HT1080 (cell line): ENCODE measurements around the gene PDXP. TPM values are rescaled to one million over a fixed set of nuclear protein-coding genes. Genes with fewer than 3 reads are reported as not detected.
"Not testable (repeated sequence)": the region's sequence is repeated elsewhere in the genome, so short reads cannot be mapped to it uniquely, and the experiment has no call there.

Experiments used
- DNase-seq: peaks from one replicate; pipeline ENCODE4 v3.0.0-alpha.2; 2015; ENCODE audit warnings: low read depth
- small RNA-seq: library from RNA; depleted of rRNA; stranded (forward); fragments of <200 nt; gene quantifications from one replicate; pipeline ENCODE3, GENCODE V24; 2014
- total RNA-seq: library from RNA; depleted of rRNA; stranded (reverse); fragments of >200 nt; shearing (Covaris generic); gene quantifications from 2 replicates; pipeline ENCODE4 v1.2.3, GENCODE V29; 2014; rRNA removed

Gene PDXP
- total RNA-seq, 1 experiment from 2014 or later: 52.0 TPM

GRCh38 chr22:37696260-37696656, 37.7 kb downstream of the PDXP start:
- not testable (repeated sequence) for DNase-seq

- DNase-seq: no peak
These were observed 38.4 kb downstream of the PDXP start, which contains the start of gene TRIOBP for GRCh38 chr22:37696657-37697537. Gene TRIOBP, plus strand, starts transcription at chr22:37697048. Its CDS starts 4,318 bp downstream, at chr22:37701366.

GRCh38 chr22:37697538-37697835, 39.0 kb downstream of the PDXP start:
- DNase-seq: no peak

- no peak for DNase-seq
These were observed 42.7 kb downstream of the PDXP start for GRCh38 chr22:37701141-37701786.

GRCh38 chr22:37703906-37704305, 45.4 kb downstream of the PDXP start:
- no peak for DNase-seq

GRCh38 chr22:37704645-37705044, 46.1 kb downstream of the PDXP start:
- DNase-seq: no peak

GRCh38 chr22:37705205-37705604, 46.7 kb downstream of the PDXP start:
- no peak for DNase-seq

DNA sequence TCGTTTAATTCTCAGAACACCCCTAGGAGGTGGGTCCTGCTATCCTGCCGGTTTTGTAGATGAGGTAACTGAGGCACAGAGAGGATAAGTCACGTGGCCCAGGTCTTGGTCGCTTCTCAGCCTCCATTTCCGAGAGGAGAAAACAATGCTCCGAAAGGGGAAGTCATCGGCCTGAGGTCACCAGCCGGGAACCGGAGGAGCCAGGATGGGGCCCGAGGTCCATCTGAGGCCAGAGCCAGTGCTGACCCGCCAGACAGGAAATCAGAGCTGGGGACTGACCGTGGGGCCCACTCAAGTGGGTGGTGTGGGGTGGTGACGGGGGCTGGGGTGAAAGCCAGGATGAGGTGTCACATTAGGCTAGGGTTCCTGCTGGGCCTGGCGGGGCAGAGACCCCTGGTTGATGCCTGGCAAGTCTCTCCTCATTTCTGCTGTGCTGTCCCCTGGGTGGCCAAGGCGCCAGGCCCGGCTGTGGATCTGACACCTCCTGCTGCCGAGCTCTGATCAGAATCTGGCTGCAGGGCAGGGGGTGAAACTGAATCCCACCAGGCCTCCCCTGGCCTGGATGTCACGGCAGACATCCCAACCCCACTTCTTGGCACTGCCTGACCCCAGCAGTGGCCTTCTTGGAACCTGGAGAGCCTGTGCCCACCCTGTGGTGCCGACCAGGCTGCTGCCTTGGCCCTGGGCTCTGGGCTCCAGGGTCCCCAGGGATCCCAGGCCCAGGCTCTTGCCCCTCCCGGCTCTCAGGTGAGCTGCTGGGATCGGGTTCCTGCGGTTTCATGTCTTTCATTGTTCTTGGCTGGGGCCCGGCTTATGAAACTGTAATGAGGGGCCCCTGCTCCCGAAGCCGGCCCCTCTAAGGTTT, 50.3 kb downstream of the PDXP start:
- DNase-seq: no peak

DNA sequence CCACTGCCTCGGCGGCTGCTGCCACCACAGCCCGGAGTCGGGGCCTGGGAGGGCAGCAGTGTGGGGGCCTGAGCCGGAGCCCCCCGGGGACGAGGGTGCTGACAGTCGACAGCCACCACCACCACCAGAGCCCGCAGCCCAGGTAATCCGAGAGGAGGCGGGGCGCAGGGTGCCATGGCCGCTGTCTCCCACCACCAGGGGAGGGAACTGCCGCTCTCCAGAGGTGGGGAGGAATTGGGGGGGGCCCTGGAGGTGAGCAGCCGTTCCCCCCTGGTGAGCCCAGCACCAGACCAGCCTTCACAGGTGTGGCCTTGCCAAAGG, 50.9 kb downstream of the PDXP start:
- DNase-seq: no peak

- DNase-seq: no peak
These were observed 52.2 kb downstream of the PDXP start for GRCh38 chr22:37710675-37711074.

DNA sequence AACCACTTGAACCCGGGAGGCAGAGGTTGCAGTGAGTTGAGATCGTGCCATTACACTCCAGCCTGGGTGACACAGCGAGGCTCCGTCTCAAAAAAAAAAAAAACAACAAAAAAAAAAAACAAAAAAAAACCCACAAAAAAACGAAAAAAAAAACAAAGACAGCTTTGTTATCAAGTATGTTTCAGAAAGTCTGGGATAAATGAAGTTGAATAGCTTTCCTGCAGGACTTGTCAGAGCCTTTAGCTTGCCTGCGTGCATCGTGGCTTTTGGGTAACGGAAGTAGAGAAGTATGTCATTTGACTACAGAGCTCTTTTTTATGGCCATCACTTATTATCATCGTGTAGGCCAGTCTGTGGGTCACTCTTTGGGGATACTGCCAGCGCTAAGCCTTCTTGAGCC, 53.0 kb downstream of the PDXP start:
- no peak for DNase-seq

GRCh38 chr22:37713761-37714160, 55.2 kb downstream of the PDXP start:
- DNase-seq: no peak

- DNase-seq: no peak
These were observed 56.1 kb downstream of the PDXP start for GRCh38 chr22:37714634-37715033.

GRCh38 chr22:37715760-37716159, 57.2 kb downstream of the PDXP start:
- no peak for DNase-seq

Small RNA genes lying within 50 kb of the gene (small RNA-seq; reads per million reads assigned to genes)
- gene RN7SL385P: not detected

Other genes starting within 250 kb of the PDXP start
- gene ELFN2, start 231.2 kb upstream of the PDXP start, total RNA-seq: 5.7 and 7.0 TPM in 2 replicates
- not detected in 2 replicates for gene MFNG, start 172.3 kb upstream of the PDXP start, total RNA-seq
- 22.4 and 25.4 TPM in 2 replicates for gene CARD10, start 139.3 kb upstream of the PDXP start, total RNA-seq
- 67.3 and 95.3 TPM in 2 replicates for gene CDC42EP1, start 98.2 kb upstream of the PDXP start, total RNA-seq
- gene LGALS2, start 78.6 kb upstream of the PDXP start, total RNA-seq: not detected in 2 replicates
- 34.0 and 35.1 TPM in 2 replicates for gene GGA1, start 49.9 kb upstream of the PDXP start, total RNA-seq
- gene SH3BP1, start 19.1 kb upstream of the PDXP start, total RNA-seq: 7.8 and 14.2 TPM in 2 replicates
- 3,838 and 5,466 TPM in 2 replicates for gene LGALS1, start 16.9 kb downstream of the PDXP start, total RNA-seq
- gene NOL12, start 27.6 kb downstream of the PDXP start, total RNA-seq: 35.4 and 42.3 TPM in 2 replicates
- 32.3 and 33.3 TPM in 2 replicates for gene TRIOBP, start 38.3 kb downstream of the PDXP start, total RNA-seq
- gene GCAT, start 149.2 kb downstream of the PDXP start, total RNA-seq: 13.4 and 14.6 TPM in 2 replicates
- gene GALR3, start 164.7 kb downstream of the PDXP start, total RNA-seq: 0.23 TPM in 1 of 2 replicates, not detected in the other
- 29.1 and 38.1 TPM in 2 replicates for gene ANKRD54, start 185.6 kb downstream of the PDXP start, total RNA-seq
- 570 and 657 TPM in 2 replicates for gene EIF3L, start 190.7 kb downstream of the PDXP start, total RNA-seq
- 57.8 and 69.2 TPM in 2 replicates for gene MICALL1, start 247.6 kb downstream of the PDXP start, total RNA-seq